ENCODE results near the gene KRTAP10-2. TPM values are rescaled to one million over a fixed set of nuclear protein-coding genes. Genes with fewer than 3 reads are reported as not detected.

The KRTAP10-2 gene
- total and polyA plus RNA-seq, 2 donors (not counting 1 experiment from before 2014, with no cell fraction given) = not detected

DNA sequence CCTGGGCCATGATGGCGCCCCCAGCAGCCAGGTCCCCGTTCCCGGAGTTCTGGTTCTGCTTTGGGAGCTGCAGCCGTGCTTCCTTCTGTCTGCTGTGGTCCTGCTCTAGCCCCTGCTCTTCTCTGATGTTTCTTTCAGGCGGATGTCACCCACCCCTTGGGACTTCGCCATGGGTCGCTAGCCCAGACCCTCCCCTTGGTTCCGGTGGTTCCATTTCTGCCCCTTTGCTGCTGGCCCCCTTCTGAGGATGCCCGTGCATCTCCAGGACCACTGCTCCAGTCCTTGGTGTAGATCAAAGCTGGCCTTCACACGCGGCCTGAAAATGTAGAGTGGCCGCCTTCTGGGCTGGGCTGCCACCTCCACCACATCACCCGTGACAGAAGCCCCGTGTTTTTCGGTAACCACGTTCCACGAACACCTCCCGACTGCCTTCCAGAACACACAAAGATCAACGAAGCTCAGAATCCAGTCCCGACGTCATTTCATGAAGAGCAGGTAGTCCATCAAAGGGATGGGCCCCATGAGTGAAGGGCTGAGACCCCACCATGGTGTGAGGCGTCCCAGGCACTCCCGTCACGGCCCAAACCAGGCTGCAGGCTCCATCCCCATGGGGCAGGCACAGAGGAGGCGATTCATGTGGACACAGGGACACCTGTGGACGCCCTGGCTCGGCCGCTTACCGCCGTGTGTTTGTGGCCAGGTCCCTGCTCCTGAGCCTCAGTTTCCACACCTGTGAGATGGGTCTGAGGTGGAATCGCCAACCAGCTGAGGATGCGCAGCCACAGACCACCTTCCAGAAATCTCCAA lies 35.7 kb downstream of the KRTAP10-2 start:
- Histone ChIP-seq H3K27me3 (ENCODE audit: control insufficient read depth, insufficient read depth, low read length) (no peaks in the 10 kb centered on the region), H3K36me3 (ENCODE audit: control insufficient read depth, insufficient read depth, low read length) (no peaks in the 10 kb centered on the region), H3K9ac (ENCODE audit: insufficient read depth, low read length) (no peak overlapping the region), H4K20me1 (ENCODE audit: control insufficient read depth, extremely low read depth, insufficient read depth, low read length) (no peaks in the 10 kb centered on the region), H3K4me3 (replicated peaks in 1 of 4; ENCODE audit: control extremely low read depth in 1 of 4, insufficient read depth in 1 of 4, low read depth in 3 of 4, low read length in 4 of 4) (no peak overlapping the region), H3K4me2 (ENCODE audit: extremely low read depth, insufficient read depth, low read length) (no peak overlapping the region), H3K27ac (ENCODE audit: insufficient read depth, low read length) (no peak overlapping the region), H2AFZ (ENCODE audit: low read length) (no peak overlapping the region), H3K9me3 (ENCODE audit: control insufficient read depth, insufficient read depth, low read depth, low read length) (no peaks in the 10 kb centered on the region), H3K79me2 (ENCODE audit: control insufficient read depth, insufficient read depth, low read length) (no peaks in the 10 kb centered on the region), H3K4me1 (ENCODE audit: control insufficient read depth, extremely low read depth, insufficient read depth, low read length) (no peaks in the 10 kb centered on the region)
- no peak for DNase-seq (ENCODE audit: low read depth in 2 of 2)
- TF ChIP-seq, protein P1, sequence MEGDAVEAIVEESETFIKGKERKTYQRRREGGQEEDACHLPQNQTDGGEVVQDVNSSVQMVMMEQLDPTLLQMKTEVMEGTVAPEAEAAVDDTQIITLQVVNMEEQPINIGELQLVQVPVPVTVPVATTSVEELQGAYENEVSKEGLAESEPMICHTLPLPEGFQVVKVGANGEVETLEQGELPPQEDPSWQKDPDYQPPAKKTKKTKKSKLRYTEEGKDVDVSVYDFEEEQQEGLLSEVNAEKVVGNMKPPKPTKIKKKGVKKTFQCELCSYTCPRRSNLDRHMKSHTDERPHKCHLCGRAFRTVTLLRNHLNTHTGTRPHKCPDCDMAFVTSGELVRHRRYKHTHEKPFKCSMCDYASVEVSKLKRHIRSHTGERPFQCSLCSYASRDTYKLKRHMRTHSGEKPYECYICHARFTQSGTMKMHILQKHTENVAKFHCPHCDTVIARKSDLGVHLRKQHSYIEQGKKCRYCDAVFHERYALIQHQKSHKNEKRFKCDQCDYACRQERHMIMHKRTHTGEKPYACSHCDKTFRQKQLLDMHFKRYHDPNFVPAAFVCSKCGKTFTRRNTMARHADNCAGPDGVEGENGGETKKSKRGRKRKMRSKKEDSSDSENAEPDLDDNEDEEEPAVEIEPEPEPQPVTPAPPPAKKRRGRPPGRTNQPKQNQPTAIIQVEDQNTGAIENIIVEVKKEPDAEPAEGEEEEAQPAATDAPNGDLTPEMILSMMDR (conservative IDR thresholded peaks at IDR 0.05 in 1 of 2, IDR thresholded peaks at IDR 0.05 in 1 of 2; ENCODE audit: low read depth in 1 of 2, low read length in 2 of 2) = no peak
- no peak for TF ChIP-seq EZH2 (IDR thresholded peaks at IDR 0.05; ENCODE audit: low read length, missing control alignments)

DNA sequence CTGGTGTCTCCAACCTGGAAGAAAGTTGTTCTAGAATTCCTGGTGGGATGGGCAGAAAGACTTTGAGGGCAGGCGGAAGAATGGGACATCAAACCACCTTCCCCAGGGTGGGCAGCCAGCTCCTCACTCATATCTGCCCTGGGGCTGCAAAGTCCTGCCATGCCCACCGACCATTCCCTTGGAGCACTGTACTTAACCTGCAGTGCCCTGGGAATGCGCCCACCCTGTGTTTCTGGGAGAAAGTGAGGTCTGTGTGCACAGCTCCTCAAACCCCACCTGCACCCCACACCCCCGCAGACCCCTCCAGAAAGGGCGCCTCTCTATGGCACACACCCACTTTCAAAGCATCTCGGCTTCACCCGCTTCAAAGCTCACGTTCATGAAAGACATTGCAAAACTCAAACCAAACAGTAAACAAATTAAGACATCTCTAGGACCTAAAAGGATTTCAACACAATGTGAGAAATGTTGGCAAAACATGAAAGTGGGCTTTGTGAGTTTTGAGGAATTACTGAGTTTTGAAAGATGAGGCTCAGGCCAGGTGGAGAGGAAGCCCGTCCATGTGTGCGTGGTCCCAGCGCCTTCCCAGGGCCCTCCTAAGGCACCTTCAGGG lies 36.5 kb downstream of the KRTAP10-2 start:
- Histone ChIP-seq H2AFZ (ENCODE audit: low read length) (no peak overlapping the region), H3K36me3 (ENCODE audit: control insufficient read depth, insufficient read depth, low read length) (no peaks in the 10 kb centered on the region), H3K4me3 (replicated peaks in 1 of 4; ENCODE audit: control extremely low read depth in 1 of 4, insufficient read depth in 1 of 4, low read depth in 3 of 4, low read length in 4 of 4) (no peak overlapping the region), H3K9me3 (ENCODE audit: control insufficient read depth, insufficient read depth, low read depth, low read length) (no peaks in the 10 kb centered on the region), H3K79me2 (ENCODE audit: control insufficient read depth, insufficient read depth, low read length) (no peaks in the 10 kb centered on the region), H3K4me1 (ENCODE audit: control insufficient read depth, extremely low read depth, insufficient read depth, low read length) (no peaks in the 10 kb centered on the region), H3K4me2 (ENCODE audit: extremely low read depth, insufficient read depth, low read length) (no peak overlapping the region), H3K27ac (ENCODE audit: insufficient read depth, low read length) (no peak overlapping the region), H3K9ac (ENCODE audit: insufficient read depth, low read length) (no peak overlapping the region), H3K27me3 (ENCODE audit: control insufficient read depth, insufficient read depth, low read length) (no peaks in the 10 kb centered on the region), H4K20me1 (ENCODE audit: control insufficient read depth, extremely low read depth, insufficient read depth, low read length) (no peaks in the 10 kb centered on the region)
- TF ChIP-seq EZH2 (IDR thresholded peaks at IDR 0.05; ENCODE audit: low read length, missing control alignments) = no peak
- TF ChIP-seq, protein P1 (conservative IDR thresholded peaks at IDR 0.05 in 1 of 2, IDR thresholded peaks at IDR 0.05 in 1 of 2; ENCODE audit: low read depth in 1 of 2, low read length in 2 of 2) = no peak
- DNase-seq (ENCODE audit: low read depth in 2 of 2) = no peak

DNA sequence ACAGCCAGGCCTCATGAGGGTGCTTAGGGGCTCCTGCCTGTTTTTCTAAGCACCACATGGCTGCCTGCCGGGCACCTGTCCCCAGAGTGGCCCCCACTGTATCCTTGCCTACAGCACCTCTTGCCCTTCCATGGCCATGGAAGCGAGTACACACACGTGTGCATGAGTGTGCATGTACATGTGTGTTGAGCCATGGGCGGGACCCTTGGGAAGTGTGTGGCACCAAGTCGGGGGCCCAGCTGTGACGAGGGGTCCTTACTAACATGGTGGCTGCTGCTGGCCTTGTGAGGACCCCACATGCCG lies 37.1 kb downstream of the KRTAP10-2 start:
- TF ChIP-seq, protein P1 (conservative IDR thresholded peaks at IDR 0.05 in 1 of 2, IDR thresholded peaks at IDR 0.05 in 1 of 2; ENCODE audit: low read depth in 1 of 2, low read length in 2 of 2) = no peak
- no peak for TF ChIP-seq EZH2 (IDR thresholded peaks at IDR 0.05; ENCODE audit: low read length, missing control alignments)
- Histone ChIP-seq H2AFZ (ENCODE audit: low read length) (no peak overlapping the region), H3K27ac (ENCODE audit: insufficient read depth, low read length) (no peak overlapping the region), H3K36me3 (ENCODE audit: control insufficient read depth, insufficient read depth, low read length) (no peaks in the 10 kb centered on the region), H3K27me3 (ENCODE audit: control insufficient read depth, insufficient read depth, low read length) (no peaks in the 10 kb centered on the region), H4K20me1 (ENCODE audit: control insufficient read depth, extremely low read depth, insufficient read depth, low read length) (no peaks in the 10 kb centered on the region), H3K9ac (ENCODE audit: insufficient read depth, low read length) (no peak overlapping the region), H3K9me3 (ENCODE audit: control insufficient read depth, insufficient read depth, low read depth, low read length) (no peaks in the 10 kb centered on the region), H3K79me2 (ENCODE audit: control insufficient read depth, insufficient read depth, low read length) (no peaks in the 10 kb centered on the region), H3K4me2 (ENCODE audit: extremely low read depth, insufficient read depth, low read length) (no peak overlapping the region), H3K4me1 (ENCODE audit: control insufficient read depth, extremely low read depth, insufficient read depth, low read length) (no peaks in the 10 kb centered on the region), H3K4me3 (replicated peaks in 1 of 4; ENCODE audit: control extremely low read depth in 1 of 4, insufficient read depth in 1 of 4, low read depth in 3 of 4, low read length in 4 of 4) (no peak overlapping the region)
- no peak for DNase-seq (ENCODE audit: low read depth in 2 of 2)

Data from fibroblast of lung (primary cell).